Left ventricle myocardium inferior (tissue), 1 donor: Measurements from ENCODE around the gene HJURP. TPM values are rescaled to one million over a fixed set of nuclear protein-coding genes. Genes with fewer than 3 reads are reported as not detected.

Source experiments
- DNase-seq: peaks from one replicate; pipeline ENCODE4 v3.0.0-alpha.2; 2020
- H3K27ac ChIP-seq: fragments of 200-600 bp; replicated peaks from 2 replicates; pipeline ENCODE4 v1.8.0; 2021
- H3K27me3 ChIP-seq: fragments of 200-600 bp; 2 replicates; pipeline ENCODE4 v1.8.0; 2021; ENCODE audit warnings: low read depth
- H3K36me3 ChIP-seq: fragments of 200-600 bp; 2 replicates; pipeline ENCODE4 v1.8.0; 2021
- H3K4me1 ChIP-seq: fragments of 200-600 bp; 2 replicates; pipeline ENCODE4 v1.8.0; 2021
- H3K4me3 ChIP-seq: fragments of 200-600 bp; 2 replicates; pipeline ENCODE4 v1.8.0; 2021; ENCODE audit warnings: mild to moderate bottlenecking, moderate library complexity
- H3K9me3 ChIP-seq: fragments of 200-600 bp; replicated peaks from 2 replicates; pipeline ENCODE4 v1.8.0; 2021
- intact Hi-C: fragments of 100-400 bp; cut with micrococcal nuclease; formaldehyde crosslinking; loops from one replicate; pipeline ENCODE4 v1.11.0; 2022
- total RNA-seq: library from RNA; stranded (reverse); fragmentation: NEBNext Ultra II Directional; extraction: Animal tissue kit (Norgen Biotek cat#: 25700); gene quantifications from one replicate; pipeline ENCODE4 v1.2.1, GENCODE V29; 2021
- TF ChIP-seq, protein P1 (sequence below): fragments of 200-600 bp; IDR thresholded peaks from 2 replicates; pipeline ENCODE4 v1.8.0; 2021; ENCODE audit warnings: antibody characterized with exemption, mild to moderate bottlenecking, borderline replicate concordance
- donor health status: DM: no; HTN: yes; CAD: no; lungs with severe emphysema.

Gene HJURP
- total RNA-seq, 1 donor from 2014 or later = 0.36 TPM

GRCh38 chr2:233819884-233820773, 34.2 kb downstream of the HJURP start:
- no peak for DNase-seq
- intact Hi-C loops = no loop called here
- H3K27me3 ChIP-seq = peaks cover 30% of the 10 kb centered on the region
- TF ChIP-seq, protein P1, sequence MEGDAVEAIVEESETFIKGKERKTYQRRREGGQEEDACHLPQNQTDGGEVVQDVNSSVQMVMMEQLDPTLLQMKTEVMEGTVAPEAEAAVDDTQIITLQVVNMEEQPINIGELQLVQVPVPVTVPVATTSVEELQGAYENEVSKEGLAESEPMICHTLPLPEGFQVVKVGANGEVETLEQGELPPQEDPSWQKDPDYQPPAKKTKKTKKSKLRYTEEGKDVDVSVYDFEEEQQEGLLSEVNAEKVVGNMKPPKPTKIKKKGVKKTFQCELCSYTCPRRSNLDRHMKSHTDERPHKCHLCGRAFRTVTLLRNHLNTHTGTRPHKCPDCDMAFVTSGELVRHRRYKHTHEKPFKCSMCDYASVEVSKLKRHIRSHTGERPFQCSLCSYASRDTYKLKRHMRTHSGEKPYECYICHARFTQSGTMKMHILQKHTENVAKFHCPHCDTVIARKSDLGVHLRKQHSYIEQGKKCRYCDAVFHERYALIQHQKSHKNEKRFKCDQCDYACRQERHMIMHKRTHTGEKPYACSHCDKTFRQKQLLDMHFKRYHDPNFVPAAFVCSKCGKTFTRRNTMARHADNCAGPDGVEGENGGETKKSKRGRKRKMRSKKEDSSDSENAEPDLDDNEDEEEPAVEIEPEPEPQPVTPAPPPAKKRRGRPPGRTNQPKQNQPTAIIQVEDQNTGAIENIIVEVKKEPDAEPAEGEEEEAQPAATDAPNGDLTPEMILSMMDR = no peak
- H3K27ac ChIP-seq = no peak overlapping the region
- no peaks in the 10 kb centered on the region for H3K4me1 ChIP-seq
- H3K9me3 ChIP-seq = peaks cover 8% of the 10 kb centered on the region
- no peaks in the 10 kb centered on the region for H3K36me3 ChIP-seq
- no peak overlapping the region for H3K4me3 ChIP-seq

GRCh38 chr2:233818639-233819621, 35.4 kb downstream of the HJURP start:
- Histone ChIP-seq H3K36me3 (no peaks in the 10 kb centered on the region), H3K4me1 (no peaks in the 10 kb centered on the region), H3K9me3 (peaks cover 11% of the 10 kb centered on the region), H3K27ac (no peak overlapping the region), H3K27me3 (peaks cover 30% of the 10 kb centered on the region), H3K4me3 (no peak overlapping the region)
- intact Hi-C loops = no loop called here
- DNase-seq = no peak
- TF ChIP-seq, protein P1 = no peak

- intact Hi-C loops = no loop called here
Observed at GRCh38 chr2:233817995-233818638, 36.2 kb downstream of the HJURP start.

GRCh38 chr2:233817361-233817911, 36.9 kb downstream of the HJURP start:
- H3K27me3 ChIP-seq = peaks cover 24% of the 10 kb centered on the region
- H3K36me3 ChIP-seq = no peaks in the 10 kb centered on the region
- TF ChIP-seq, protein P1 = no peak
- H3K9me3 ChIP-seq = peaks cover 11% of the 10 kb centered on the region
- no peak for DNase-seq
- H3K4me3 ChIP-seq = no peak overlapping the region
- no peaks in the 10 kb centered on the region for H3K4me1 ChIP-seq
- no peak overlapping the region for H3K27ac ChIP-seq
- intact Hi-C loops = no loop called here

More at GRCh38 chr2:233817995-233818638, 36.2 kb downstream of the HJURP start:
- Histone ChIP-seq H3K27me3 (peaks cover 30% of the 10 kb centered on the region), H3K4me1 (no peaks in the 10 kb centered on the region), H3K4me3 (no peak overlapping the region), H3K27ac (no peak overlapping the region), H3K9me3 (peaks cover 11% of the 10 kb centered on the region), H3K36me3 (no peaks in the 10 kb centered on the region)
- TF ChIP-seq, protein P1 = no peak
- DNase-seq = no peak

DNA sequence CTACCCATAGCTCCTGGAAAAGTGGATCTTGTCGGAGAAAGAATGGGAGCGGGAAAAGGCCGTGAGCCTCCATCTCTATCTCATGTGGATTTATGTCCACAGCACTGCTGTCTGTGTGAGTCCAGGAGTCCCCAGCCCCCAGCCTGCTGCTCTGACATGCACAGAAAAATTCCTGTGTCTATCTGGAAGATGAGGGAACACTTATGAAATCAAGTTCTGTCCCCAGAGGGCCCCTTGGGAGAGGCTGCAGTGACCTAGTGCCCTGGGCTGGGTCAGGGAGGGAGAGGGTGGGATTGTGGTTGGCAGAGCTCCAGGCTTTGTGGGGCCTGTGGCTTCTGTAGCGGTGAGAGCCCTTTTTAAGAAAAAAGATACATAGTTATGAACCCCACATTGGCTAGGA, 37.6 kb downstream of the HJURP start:
- Histone ChIP-seq H3K9me3 (peaks cover 11% of the 10 kb centered on the region), H3K27me3 (peaks cover 22% of the 10 kb centered on the region), H3K36me3 (no peaks in the 10 kb centered on the region), H3K4me3 (no peak overlapping the region), H3K4me1 (no peaks in the 10 kb centered on the region), H3K27ac (no peak overlapping the region)
- TF ChIP-seq, protein P1 = no peak
- intact Hi-C loops = no loop called here
- no peak for DNase-seq
